Neural cell (in vitro differentiated cells): ENCODE measurements around the gene RPRD1A.

Source experiments
- EP300 ChIP-seq: fragments of 450-650 bp; conservative IDR thresholded peaks from 2 replicates; pipeline ENCODE4 v1.6.1; 2014; ENCODE audit warnings: antibody characterized with exemption, mild to moderate bottlenecking, moderate library complexity; ENCODE audit not compliant: poor library complexity, severe bottlenecking
- EZH2 ChIP-seq: fragments of 200-600, 300-800 bp; shearing (Covaris generic), sonication (generic); IDR thresholded peaks from 2 replicates; pipeline ENCODE4 v1.6.1; 2014; ENCODE audit warnings: antibody characterized with exemption, low read length, borderline replicate concordance, mild to moderate bottlenecking; ENCODE audit not compliant: insufficient read depth, poor library complexity, severe bottlenecking
- POLR2AphosphoS5 ChIP-seq: IDR thresholded peaks from 2 replicates; pipeline ENCODE4 v1.6.1; 2012
- RAD21 ChIP-seq: fragments of 450-650 bp; conservative IDR thresholded peaks from 2 replicates; pipeline ENCODE4 v1.6.1; 2014; ENCODE audit warnings: antibody characterized with exemption, mild to moderate bottlenecking, moderate library complexity
- SMC3 ChIP-seq: fragments of 450-650 bp; conservative IDR thresholded peaks from 2 replicates; pipeline ENCODE4 v1.6.1; 2014; ENCODE audit warnings: antibody characterized with exemption, mild to moderate bottlenecking, moderate library complexity; ENCODE audit not compliant: poor library complexity
- TF ChIP-seq, protein P1 (sequence below): fragments of 450-650 bp; IDR thresholded peaks from 2 replicates; pipeline ENCODE4 v1.5.1; 2014; ENCODE audit warnings: antibody characterized with exemption, mild to moderate bottlenecking, moderate library complexity; ENCODE audit not compliant: poor library complexity, severe bottlenecking
- TF ChIP-seq, protein P2 (sequence below): IDR thresholded peaks from 2 replicates; pipeline ENCODE4 v1.6.1; 2012; ENCODE audit warnings: borderline replicate concordance

DNA sequence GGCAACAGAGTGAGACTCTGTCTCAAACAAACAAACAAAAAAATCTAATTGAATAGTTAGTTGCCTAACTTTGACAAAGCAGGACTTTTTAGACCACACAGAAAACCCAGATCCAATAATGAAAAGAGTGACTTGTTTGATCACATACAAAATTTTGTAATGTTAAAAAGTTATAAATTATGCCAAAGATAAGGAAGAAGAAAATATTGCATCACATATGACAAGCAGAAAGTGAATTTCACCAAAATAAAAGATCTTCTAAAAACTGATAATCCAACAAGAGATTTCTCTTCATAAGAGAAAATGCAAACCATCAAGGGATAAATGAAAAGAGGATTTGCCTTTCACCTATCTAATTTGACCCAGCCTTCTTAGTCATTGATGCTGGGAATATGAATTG lies 97.7 kb downstream of the RPRD1A start:
- TF ChIP-seq EZH2 (no peak), POLR2AphosphoS5 (no peak), EP300 (no peak), RAD21 (no peak), SMC3 (no peak)
- TF ChIP-seq, protein P1, sequence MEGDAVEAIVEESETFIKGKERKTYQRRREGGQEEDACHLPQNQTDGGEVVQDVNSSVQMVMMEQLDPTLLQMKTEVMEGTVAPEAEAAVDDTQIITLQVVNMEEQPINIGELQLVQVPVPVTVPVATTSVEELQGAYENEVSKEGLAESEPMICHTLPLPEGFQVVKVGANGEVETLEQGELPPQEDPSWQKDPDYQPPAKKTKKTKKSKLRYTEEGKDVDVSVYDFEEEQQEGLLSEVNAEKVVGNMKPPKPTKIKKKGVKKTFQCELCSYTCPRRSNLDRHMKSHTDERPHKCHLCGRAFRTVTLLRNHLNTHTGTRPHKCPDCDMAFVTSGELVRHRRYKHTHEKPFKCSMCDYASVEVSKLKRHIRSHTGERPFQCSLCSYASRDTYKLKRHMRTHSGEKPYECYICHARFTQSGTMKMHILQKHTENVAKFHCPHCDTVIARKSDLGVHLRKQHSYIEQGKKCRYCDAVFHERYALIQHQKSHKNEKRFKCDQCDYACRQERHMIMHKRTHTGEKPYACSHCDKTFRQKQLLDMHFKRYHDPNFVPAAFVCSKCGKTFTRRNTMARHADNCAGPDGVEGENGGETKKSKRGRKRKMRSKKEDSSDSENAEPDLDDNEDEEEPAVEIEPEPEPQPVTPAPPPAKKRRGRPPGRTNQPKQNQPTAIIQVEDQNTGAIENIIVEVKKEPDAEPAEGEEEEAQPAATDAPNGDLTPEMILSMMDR = no peak
- TF ChIP-seq, protein P2, sequence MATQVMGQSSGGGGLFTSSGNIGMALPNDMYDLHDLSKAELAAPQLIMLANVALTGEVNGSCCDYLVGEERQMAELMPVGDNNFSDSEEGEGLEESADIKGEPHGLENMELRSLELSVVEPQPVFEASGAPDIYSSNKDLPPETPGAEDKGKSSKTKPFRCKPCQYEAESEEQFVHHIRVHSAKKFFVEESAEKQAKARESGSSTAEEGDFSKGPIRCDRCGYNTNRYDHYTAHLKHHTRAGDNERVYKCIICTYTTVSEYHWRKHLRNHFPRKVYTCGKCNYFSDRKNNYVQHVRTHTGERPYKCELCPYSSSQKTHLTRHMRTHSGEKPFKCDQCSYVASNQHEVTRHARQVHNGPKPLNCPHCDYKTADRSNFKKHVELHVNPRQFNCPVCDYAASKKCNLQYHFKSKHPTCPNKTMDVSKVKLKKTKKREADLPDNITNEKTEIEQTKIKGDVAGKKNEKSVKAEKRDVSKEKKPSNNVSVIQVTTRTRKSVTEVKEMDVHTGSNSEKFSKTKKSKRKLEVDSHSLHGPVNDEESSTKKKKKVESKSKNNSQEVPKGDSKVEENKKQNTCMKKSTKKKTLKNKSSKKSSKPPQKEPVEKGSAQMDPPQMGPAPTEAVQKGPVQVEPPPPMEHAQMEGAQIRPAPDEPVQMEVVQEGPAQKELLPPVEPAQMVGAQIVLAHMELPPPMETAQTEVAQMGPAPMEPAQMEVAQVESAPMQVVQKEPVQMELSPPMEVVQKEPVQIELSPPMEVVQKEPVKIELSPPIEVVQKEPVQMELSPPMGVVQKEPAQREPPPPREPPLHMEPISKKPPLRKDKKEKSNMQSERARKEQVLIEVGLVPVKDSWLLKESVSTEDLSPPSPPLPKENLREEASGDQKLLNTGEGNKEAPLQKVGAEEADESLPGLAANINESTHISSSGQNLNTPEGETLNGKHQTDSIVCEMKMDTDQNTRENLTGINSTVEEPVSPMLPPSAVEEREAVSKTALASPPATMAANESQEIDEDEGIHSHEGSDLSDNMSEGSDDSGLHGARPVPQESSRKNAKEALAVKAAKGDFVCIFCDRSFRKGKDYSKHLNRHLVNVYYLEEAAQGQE = no peak
